Retinal pigment epithelial cell (primary cell): ENCODE results near the gene SPANXN3.
"Not testable (repeated sequence)": the region's sequence is repeated elsewhere in the genome, so short reads cannot be mapped to it uniquely, and the experiment has no call there.

Source experiments
- DNase-seq: peaks from one replicate; pipeline ENCODE4 v3.0.0-alpha.2; 2010; ENCODE audit warnings: low read depth
- H3K4me3 ChIP-seq: 2 replicates; pipeline ENCODE4 v1.5.1; 2011; ENCODE audit warnings: mild to moderate bottlenecking, low read length, control low read depth, moderate library complexity
- TF ChIP-seq, protein P1 (sequence below): conservative IDR thresholded peaks from 2 replicates; pipeline ENCODE4 v1.5.1; 2011; ENCODE audit warnings: low read depth, low read length, control low read depth, inconsistent platforms

The SPANXN3 gene, protein sequence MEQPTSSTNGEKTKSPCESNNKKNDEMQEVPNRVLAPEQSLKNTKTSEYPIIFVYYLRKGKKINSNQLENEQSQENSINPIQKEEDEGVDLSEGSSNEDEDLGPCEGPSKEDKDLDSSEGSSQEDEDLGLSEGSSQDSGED

DNA sequence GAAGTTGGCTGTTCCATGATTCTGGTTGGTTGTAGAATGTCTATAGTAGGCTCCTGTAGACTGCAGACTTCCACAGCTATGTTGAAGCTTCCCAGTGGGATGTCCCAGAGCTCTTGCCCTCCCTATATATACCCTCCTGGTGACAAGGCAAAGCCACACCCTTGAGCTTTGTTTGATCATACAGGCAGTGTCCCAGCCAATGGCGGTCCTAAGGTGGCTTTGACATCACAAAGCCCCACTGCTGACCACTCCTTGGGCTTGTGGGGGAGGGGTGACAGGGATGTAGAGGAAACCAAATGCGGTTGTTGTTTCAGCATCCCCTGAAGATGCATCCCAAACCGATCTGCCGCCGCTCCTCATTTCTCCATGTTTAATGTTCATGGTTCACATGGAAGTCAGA is at the start of gene SPANXN3:
Gene SPANXN3, minus strand, starts transcription at position 101 of the 400 bp plus-strand sequence. Its CDS starts 84 bp downstream, at position 17.
- DNase-seq, H3K4me3 ChIP-seq: not testable (repeated sequence)

DNA sequence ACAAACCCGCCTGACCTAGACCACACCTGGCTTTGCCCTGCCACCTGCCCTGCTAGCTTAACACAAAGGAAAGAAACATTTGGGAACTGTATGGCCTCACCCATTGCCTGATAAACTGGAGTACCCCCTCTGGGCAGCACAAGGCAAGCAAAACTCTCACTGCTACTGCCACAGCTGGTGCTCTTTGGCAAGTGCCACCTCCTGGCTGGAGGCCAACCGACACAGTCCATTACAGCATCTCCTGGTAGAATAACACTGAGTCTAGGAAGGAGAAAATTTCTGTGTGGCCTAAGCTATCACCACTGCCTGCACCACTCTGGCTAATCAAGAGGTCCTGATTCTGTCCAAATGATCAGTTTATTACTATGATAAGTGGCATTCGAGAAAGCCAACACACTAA is 18.9 kb upstream of the SPANXN3 start:
- DNase-seq, result no peak
- TF ChIP-seq, protein P1, sequence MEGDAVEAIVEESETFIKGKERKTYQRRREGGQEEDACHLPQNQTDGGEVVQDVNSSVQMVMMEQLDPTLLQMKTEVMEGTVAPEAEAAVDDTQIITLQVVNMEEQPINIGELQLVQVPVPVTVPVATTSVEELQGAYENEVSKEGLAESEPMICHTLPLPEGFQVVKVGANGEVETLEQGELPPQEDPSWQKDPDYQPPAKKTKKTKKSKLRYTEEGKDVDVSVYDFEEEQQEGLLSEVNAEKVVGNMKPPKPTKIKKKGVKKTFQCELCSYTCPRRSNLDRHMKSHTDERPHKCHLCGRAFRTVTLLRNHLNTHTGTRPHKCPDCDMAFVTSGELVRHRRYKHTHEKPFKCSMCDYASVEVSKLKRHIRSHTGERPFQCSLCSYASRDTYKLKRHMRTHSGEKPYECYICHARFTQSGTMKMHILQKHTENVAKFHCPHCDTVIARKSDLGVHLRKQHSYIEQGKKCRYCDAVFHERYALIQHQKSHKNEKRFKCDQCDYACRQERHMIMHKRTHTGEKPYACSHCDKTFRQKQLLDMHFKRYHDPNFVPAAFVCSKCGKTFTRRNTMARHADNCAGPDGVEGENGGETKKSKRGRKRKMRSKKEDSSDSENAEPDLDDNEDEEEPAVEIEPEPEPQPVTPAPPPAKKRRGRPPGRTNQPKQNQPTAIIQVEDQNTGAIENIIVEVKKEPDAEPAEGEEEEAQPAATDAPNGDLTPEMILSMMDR, result no peak
- no peak overlapping the region for H3K4me3 ChIP-seq

DNA sequence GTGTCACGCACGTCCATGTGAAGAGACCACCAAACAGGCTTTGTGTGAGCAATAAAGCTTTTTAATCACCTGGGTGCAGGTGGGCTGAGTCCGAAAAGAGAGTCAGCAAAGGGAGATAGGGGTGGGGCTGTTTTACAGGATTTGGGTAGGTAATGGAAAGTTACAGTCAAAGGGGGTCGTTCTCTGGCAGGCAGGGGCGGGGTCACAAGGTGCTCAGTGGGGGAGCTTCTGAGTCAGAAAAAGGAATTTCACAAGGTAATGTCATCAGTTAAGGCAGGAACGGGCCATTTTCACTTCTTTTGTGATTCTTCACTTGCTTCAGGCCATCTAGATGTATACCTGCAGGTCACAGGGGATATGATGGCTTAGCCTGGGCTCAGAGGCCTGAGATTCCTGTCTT is 15.1 kb downstream of the SPANXN3 start:
- DNase-seq, H3K4me3 ChIP-seq: not testable (repeated sequence)

DNA sequence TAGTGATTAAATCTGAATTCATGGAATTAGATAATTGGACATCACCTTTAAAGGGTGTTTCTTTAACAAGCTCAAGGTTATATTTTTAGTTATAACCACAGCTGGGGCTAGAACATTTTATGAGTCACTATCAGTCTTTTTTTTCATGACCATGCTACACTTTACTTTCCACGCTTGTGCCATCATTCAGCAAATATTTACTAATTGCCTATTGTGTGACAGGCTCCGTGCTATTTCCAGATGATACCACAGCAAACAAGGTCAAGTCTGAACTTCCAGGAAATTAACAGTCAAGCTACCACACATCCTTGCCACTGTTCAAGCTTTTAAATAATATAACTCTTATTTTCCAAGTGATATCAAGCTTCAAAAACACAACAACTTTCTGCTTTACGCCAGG is 16.5 kb downstream of the SPANXN3 start:
- no peak for DNase-seq
- TF ChIP-seq, protein P1, result no peak
- no peak overlapping the region for H3K4me3 ChIP-seq

DNA sequence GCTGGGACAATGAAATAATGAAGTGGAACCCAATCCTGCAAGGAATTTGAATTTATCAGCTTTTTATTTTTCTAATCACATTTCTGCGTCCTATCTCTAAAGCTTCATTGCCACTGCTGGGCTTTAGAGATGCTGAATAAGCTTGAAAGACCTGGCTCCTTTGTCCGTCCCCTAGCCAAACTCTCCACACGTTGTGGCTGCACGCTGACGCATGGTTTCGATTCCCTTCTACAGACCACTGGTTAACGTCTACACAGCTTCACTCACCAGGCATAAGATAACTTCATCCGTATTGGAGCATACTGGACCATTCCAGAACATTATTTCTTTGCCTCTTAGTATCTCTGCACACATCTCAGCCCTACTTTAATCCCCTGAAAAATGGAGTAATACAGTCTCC is 31.2 kb downstream of the SPANXN3 start:
- TF ChIP-seq, protein P1, result no peak
- no peak for DNase-seq
- H3K4me3 ChIP-seq, result no peak overlapping the region

DNA sequence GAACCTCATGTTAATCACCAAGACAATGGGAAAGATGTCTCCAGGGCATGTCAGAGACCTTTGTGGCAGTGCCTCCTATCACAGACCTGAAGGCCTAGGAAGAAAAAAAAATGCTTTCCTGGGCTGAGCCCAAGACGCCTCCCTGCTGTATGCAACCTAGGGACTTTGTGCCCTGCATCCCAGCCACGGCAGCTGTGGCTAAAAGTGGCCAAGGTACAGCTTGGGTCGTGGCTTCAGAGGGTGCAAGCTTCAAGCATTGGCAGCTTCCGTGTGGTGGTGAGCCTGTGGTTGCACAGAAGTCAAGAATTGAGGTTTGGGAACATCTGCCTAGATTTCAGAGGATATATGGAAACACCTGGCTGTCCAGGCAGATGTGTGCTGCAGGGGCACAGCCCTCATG is 40.5 kb downstream of the SPANXN3 start:
- TF ChIP-seq, protein P1, result no peak
- no peak for DNase-seq
- no peak overlapping the region for H3K4me3 ChIP-seq

DNA sequence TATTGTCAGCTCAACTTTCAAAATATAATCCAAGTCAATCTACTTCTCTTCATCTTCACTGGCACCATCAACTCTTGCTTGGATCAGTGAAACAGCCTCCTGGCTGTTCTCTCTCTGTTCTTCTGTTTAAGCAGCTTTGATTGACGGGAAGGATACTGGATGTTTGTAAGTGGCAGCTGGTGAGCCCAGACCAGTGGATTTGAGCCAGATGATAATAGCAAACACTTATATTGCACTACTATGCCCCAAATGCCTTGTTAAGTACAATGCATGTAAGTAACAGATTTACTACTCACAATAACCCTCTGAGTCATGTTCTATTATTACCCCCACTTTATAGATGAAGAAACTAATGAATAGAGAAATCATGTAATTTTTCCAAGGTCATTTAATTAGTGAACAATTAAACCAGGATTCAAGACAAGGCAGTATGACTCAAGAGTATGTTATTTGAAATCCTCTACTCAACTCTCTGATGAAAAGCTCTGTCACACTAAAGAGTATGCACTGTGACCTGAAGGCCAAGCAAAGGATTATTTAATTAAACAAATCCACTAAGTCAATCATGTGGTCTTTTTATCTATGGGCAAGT is 44.8 kb downstream of the SPANXN3 start:
- TF ChIP-seq, protein P1, result no peak
- no peak for DNase-seq
- no peak overlapping the region for H3K4me3 ChIP-seq

DNA sequence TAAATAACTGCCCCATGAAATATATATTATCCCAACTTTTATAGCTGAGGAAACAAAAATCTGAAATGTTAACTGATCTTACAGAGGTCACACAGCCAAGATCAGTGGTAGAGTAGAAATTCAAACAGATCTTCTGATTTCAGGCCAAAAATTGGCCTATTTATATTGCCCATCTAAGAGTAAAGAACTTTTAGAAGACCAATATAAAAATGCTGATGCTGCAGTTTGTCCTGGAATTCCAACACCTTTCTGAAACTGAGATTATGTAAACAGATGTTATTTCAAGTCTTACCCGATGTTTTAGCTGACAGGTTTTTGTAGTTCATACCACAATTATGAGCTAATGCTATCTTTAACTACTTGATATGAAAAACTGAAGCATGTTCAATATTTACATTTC is 51.1 kb downstream of the SPANXN3 start:
- TF ChIP-seq, protein P1, result no peak
- no peak overlapping the region for H3K4me3 ChIP-seq
- DNase-seq, result no peak
